ENCODE data around the gene TMEM145.
A peak's percentile ranks its signal among the peaks of the same experiment; 100 is the strongest.

GRCh38 chr19:42279902-42280814 is 33.0 kb upstream of the TMEM145 start:
- TF ChIP-seq POLR2A (IDR thresholded peaks at IDR 0.05; ENCODE audit: low read depth, low read length) (peak; percentile 40; the same call in 1 of the 2 replicates), POLR2AphosphoS5 (IDR thresholded peaks at IDR 0.05; ENCODE audit: low read depth, low read length) (peak; percentile 50; the same call in 1 of the 2 replicates), TAF1 (IDR thresholded peaks at IDR 0.05; ENCODE audit: borderline replicate concordance, low read depth, low read length) (no peak)

Measured in GM12892 (cell line).